Osteocyte (in vitro differentiated cells): ENCODE results near the gene NXT1. TPM values are rescaled to one million over a fixed set of nuclear protein-coding genes. Genes with fewer than 3 reads are reported as not detected.

Source experiments
- DNase-seq: peaks from one replicate; pipeline ENCODE4 v3.0.0; 2021; ENCODE audit warnings: mixed read lengths; ENCODE audit not compliant: unreplicated experiment; ENCODE audit errors: extremely low spot score
- H3K27ac Mint-ChIP-seq: one replicate; pipeline ENCODE4 v1.8.0; 2021; ENCODE audit warnings: mild to moderate bottlenecking, mixed read lengths; ENCODE audit not compliant: unreplicated experiment
- H3K27me3 Mint-ChIP-seq: one replicate; pipeline ENCODE4 v1.8.0; 2021; ENCODE audit warnings: mixed read lengths; ENCODE audit not compliant: unreplicated experiment
- H3K36me3 Mint-ChIP-seq: one replicate; pipeline ENCODE4 v1.8.0; 2021; ENCODE audit warnings: mixed read lengths; ENCODE audit not compliant: unreplicated experiment
- H3K4me1 Mint-ChIP-seq: one replicate; pipeline ENCODE4 v1.8.0; 2021; ENCODE audit warnings: mixed read lengths; ENCODE audit not compliant: unreplicated experiment
- H3K4me3 Mint-ChIP-seq: one replicate; pipeline ENCODE4 v1.8.0; 2021; ENCODE audit warnings: mild to moderate bottlenecking, moderate library complexity, mixed read lengths; ENCODE audit not compliant: unreplicated experiment
- H3K9me3 Mint-ChIP-seq: one replicate; pipeline ENCODE4 v1.8.0; 2021; ENCODE audit warnings: mixed read lengths; ENCODE audit not compliant: unreplicated experiment
- CTCF ChIP-seq: fragments of 200-600 bp; sonication (generic); IDR thresholded peaks from 2 replicates; pipeline ENCODE4 v1.5.0; 2021; ENCODE audit warnings: antibody characterized with exemption, mild to moderate bottlenecking, moderate library complexity
- total RNA-seq: library from RNA; stranded (reverse); gene quantifications from 2 replicates; pipeline ENCODE4 v1.2.1, GENCODE V29; 2021

The NXT1 gene
- total RNA-seq, 1 donor from 2014 or later = 12.4 TPM

- no peak for TF ChIP-seq CTCF
- no peak overlapping the region for H3K4me3 Mint-ChIP-seq
- H3K27me3 Mint-ChIP-seq = no peaks in the 10 kb centered on the region
- H3K27ac Mint-ChIP-seq = no peak overlapping the region
- H3K4me1 Mint-ChIP-seq = peaks cover 42% of the 10 kb centered on the region
- peaks cover 58% of the 10 kb centered on the region for H3K36me3 Mint-ChIP-seq
- DNase-seq = no peak
- H3K9me3 Mint-ChIP-seq = no peaks in the 10 kb centered on the region
These were observed 20.3 kb downstream of the NXT1 start for GRCh38 chr20:23370873-23371272.

- Mint-ChIP-seq H3K36me3 (peaks cover 60% of the 10 kb centered on the region), H3K27me3 (no peaks in the 10 kb centered on the region)
These were observed 20.9 kb downstream of the NXT1 start for GRCh38 chr20:23371496-23371895.

GRCh38 chr20:23374441-23374840, 23.9 kb downstream of the NXT1 start:
- no peak for DNase-seq
- H3K36me3 Mint-ChIP-seq = peaks cover 64% of the 10 kb centered on the region
- TF ChIP-seq CTCF = no peak
- no peaks in the 10 kb centered on the region for H3K9me3 Mint-ChIP-seq
- H3K4me3 Mint-ChIP-seq = no peak overlapping the region
- H3K27ac Mint-ChIP-seq = no peak overlapping the region
- H3K4me1 Mint-ChIP-seq = peaks cover 9% of the 10 kb centered on the region
- no peaks in the 10 kb centered on the region for H3K27me3 Mint-ChIP-seq

More at GRCh38 chr20:23371496-23371895, 20.9 kb downstream of the NXT1 start:
- Mint-ChIP-seq H3K9me3 (no peaks in the 10 kb centered on the region), H3K4me3 (no peak overlapping the region), H3K27ac (no peak overlapping the region), H3K4me1 (peaks cover 35% of the 10 kb centered on the region)
- no peak for TF ChIP-seq CTCF
- no peak for DNase-seq

GRCh38 chr20:23375827-23376226, 25.2 kb downstream of the NXT1 start:
- H3K27ac Mint-ChIP-seq = no peak overlapping the region
- no peaks in the 10 kb centered on the region for H3K27me3 Mint-ChIP-seq
- no peak overlapping the region for H3K4me3 Mint-ChIP-seq
- no peak for TF ChIP-seq CTCF
- peaks cover 61% of the 10 kb centered on the region for H3K36me3 Mint-ChIP-seq
- H3K4me1 Mint-ChIP-seq = peaks cover 9% of the 10 kb centered on the region
- no peak for DNase-seq
- H3K9me3 Mint-ChIP-seq = no peaks in the 10 kb centered on the region

- H3K9me3 Mint-ChIP-seq = no peaks in the 10 kb centered on the region
- no peaks in the 10 kb centered on the region for H3K27me3 Mint-ChIP-seq
- H3K4me1 Mint-ChIP-seq = peaks cover 2% of the 10 kb centered on the region
- no peak overlapping the region for H3K27ac Mint-ChIP-seq
- H3K4me3 Mint-ChIP-seq = no peak overlapping the region
- peaks cover 60% of the 10 kb centered on the region for H3K36me3 Mint-ChIP-seq
- DNase-seq = no peak
- no peak for TF ChIP-seq CTCF
These were observed 29.2 kb downstream of the NXT1 start for GRCh38 chr20:23379772-23380171.
